Activated CD8-positive, alpha-beta memory T cell treated with anti-CD3 and anti-CD28 coated beads for 24 hours (primary cell): ENCODE data around the gene ZBTB12.
A peak's percentile ranks its signal among the peaks of the same experiment; 100 is the strongest.

Source experiments
- DNase-seq: peaks from one replicate; pipeline ENCODE4 v3.0.0-alpha.2; 2020

Gene ZBTB12

GRCh38 chr6:31896856-31897611, 4.9 kb downstream of the ZBTB12 start:
- peak; percentile 69 for DNase-seq

- peak; percentile 60 for DNase-seq
Measured at GRCh38 chr6:31896493-31896855, 5.4 kb downstream of the ZBTB12 start.

- DNase-seq, result no peak
Measured at GRCh38 chr6:31892821-31893220, 9.1 kb downstream of the ZBTB12 start.

GRCh38 chr6:31889331-31889972, 12.4 kb downstream of the ZBTB12 start:
- no peak for DNase-seq

GRCh38 chr6:31888276-31889258, 13.3 kb downstream of the ZBTB12 start:
- DNase-seq, result peak; percentile 85

GRCh38 chr6:31887173-31888007, 14.5 kb downstream of the ZBTB12 start:
- DNase-seq, result no peak

GRCh38 chr6:31886541-31886991, 15.3 kb downstream of the ZBTB12 start:
- no peak for DNase-seq

GRCh38 chr6:31884528-31885035, 17.3 kb downstream of the ZBTB12 start:
- no peak for DNase-seq

- DNase-seq, result no peak
Measured at GRCh38 chr6:31883676-31884075, 18.2 kb downstream of the ZBTB12 start.

GRCh38 chr6:31882344-31882743, 19.5 kb downstream of the ZBTB12 start:
- DNase-seq, result no peak

- DNase-seq, result no peak
Measured at GRCh38 chr6:31881136-31881859, 20.6 kb downstream of the ZBTB12 start.

- no peak for DNase-seq
Measured at GRCh38 chr6:31880616-31881015, 21.3 kb downstream of the ZBTB12 start.

GRCh38 chr6:31879901-31880300, 22.0 kb downstream of the ZBTB12 start:
- no peak for DNase-seq

GRCh38 chr6:31879143-31879542, 22.7 kb downstream of the ZBTB12 start:
- no peak for DNase-seq

GRCh38 chr6:31878726-31879125, 23.2 kb downstream of the ZBTB12 start, which contains the start of gene SLC44A4:
Gene SLC44A4 (minus strand): TSS chr6:31878997. CDS start chr6:31878980, 17 bp downstream.
- no peak for DNase-seq

GRCh38 chr6:31878222-31878621, 23.7 kb downstream of the ZBTB12 start:
- DNase-seq, result no peak

GRCh38 chr6:31877651-31878161, 24.2 kb downstream of the ZBTB12 start:
- no peak for DNase-seq

- no peak for DNase-seq
Measured at GRCh38 chr6:31877125-31877650, 24.7 kb downstream of the ZBTB12 start.

GRCh38 chr6:31876357-31876756, 25.5 kb downstream of the ZBTB12 start:
- no peak for DNase-seq

- no peak for DNase-seq
Measured at GRCh38 chr6:31875877-31876276, 26.0 kb downstream of the ZBTB12 start.
